Immature natural killer cell (primary cell): ENCODE measurements around the gene SRCIN1. TPM values are rescaled to one million over a fixed set of nuclear protein-coding genes. Genes with fewer than 3 reads are reported as not detected.
A peak's percentile ranks its signal among the peaks of the same experiment; 100 is the strongest.
"Not testable (repeated sequence)": the region's sequence is repeated elsewhere in the genome, so short reads cannot be mapped to it uniquely, and the experiment has no call there.

ENCODE experiments used
- DNase-seq, 3 donors: peaks; one replicate each; pipeline ENCODE4 v3.0.0; 2022; ENCODE audit warnings: mixed read lengths in 1 of 3
- H3K27ac Mint-ChIP-seq, 6 donors: one replicate each; pipeline ENCODE4 v1.8.0; 2020; ENCODE audit warnings: mixed read lengths in 6 of 6, mild to moderate bottlenecking in 5 of 6, inconsistent platforms in 4 of 6, moderate library complexity in 3 of 6
- H3K27me3 Mint-ChIP-seq, 3 donors: one replicate each; pipeline ENCODE4 v1.8.0; 2020 to 2021; ENCODE audit warnings: low read depth in 3 of 3, mild to moderate bottlenecking in 3 of 3, mixed read lengths in 3 of 3, moderate library complexity in 3 of 3, inconsistent platforms in 1 of 3
- H3K36me3 Mint-ChIP-seq, 3 donors: one replicate each; pipeline ENCODE4 v1.8.0; 2020; ENCODE audit warnings: mixed read lengths in 3 of 3, inconsistent platforms in 2 of 3, mild to moderate bottlenecking in 2 of 3
- H3K4me1 Mint-ChIP-seq, 2 donors: one replicate each; pipeline ENCODE4 v1.8.0; 2020; ENCODE audit warnings: inconsistent platforms in 2 of 2, mild to moderate bottlenecking in 2 of 2, mixed read lengths in 2 of 2, moderate library complexity in 1 of 2
- H3K4me3 Mint-ChIP-seq, 5 donors: one replicate each; pipeline ENCODE4 v1.8.0; 2020; ENCODE audit warnings: mild to moderate bottlenecking in 5 of 5, mixed read lengths in 5 of 5, inconsistent platforms in 3 of 5, moderate library complexity in 3 of 5
- H3K9me3 Mint-ChIP-seq, 6 donors: one replicate each; pipeline ENCODE4 v1.8.0; 2020; ENCODE audit warnings: mild to moderate bottlenecking in 6 of 6, mixed read lengths in 6 of 6, inconsistent platforms in 4 of 6, moderate library complexity in 3 of 6
- polyA plus RNA-seq, 3 donors: library from polyadenylated mRNA; unstranded; fragments of 300-500 nt; fragmentation: Illumina TruSeq; gene quantifications; one replicate each; pipeline ENCODE4 v1.2.3, GENCODE V29; 2021

The SRCIN1 gene
- polyA plus RNA-seq, 3 donors from 2014 or later: not detected

DNA sequence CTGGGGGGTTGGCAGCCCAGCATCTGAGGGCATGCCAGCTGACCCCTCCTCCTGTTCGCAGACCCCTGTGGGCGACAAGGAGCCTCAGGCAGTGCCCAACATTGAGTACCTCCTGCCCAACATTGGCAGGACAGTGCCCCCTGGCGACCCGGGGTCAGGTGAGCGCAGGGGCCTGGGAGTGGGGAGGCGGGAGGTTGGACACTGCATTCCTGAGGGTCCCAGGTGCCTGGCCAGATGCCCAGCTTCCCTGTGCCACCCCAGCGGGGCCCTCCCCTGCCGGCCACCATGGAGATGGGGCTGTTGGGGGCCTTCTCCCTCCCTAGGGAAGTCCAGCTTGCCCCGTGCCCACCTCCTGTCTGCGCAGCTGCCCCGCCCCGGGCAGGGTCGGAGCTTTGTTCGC lies 107.4 kb downstream of the SRCIN1 start:
- Mint-ChIP-seq H3K27me3 (peaks cover 0 to 2% (median 1%) of the 10 kb centered on the region in 3 donors), H3K9me3 (peaks cover 0 to 2% (median 0%) of the 10 kb centered on the region in 6 donors), H3K4me1 (peaks cover 4 to 8% of the 10 kb centered on the region in 2 donors), H3K36me3 (no peaks in the 10 kb centered on the region), H3K4me3 (no peak overlapping the region), H3K27ac (no peak overlapping the region)
- no peak for DNase-seq

DNA sequence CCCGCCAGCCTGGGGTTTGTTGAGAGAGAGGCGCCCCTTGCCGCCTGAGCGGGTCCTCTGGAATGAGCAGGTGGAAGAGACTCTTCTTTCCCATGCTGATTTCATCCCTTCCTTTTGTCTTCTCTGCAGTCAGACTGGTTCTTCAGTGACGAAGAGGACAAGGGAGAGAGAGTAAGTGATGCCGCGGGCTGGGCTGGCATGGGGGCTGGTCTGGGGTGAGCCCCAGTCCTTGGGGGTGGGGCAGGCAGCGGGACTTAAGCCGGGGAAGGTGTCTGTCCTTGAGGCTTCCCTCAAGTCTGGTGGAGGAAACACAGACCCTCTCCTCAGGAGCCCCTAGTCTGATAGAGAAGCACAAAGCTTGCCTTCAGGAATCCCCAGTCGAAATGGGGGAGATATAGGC lies 108.1 kb downstream of the SRCIN1 start:
- not testable (repeated sequence) for DNase-seq, H3K9me3 Mint-ChIP-seq, H3K27me3 Mint-ChIP-seq, H3K36me3 Mint-ChIP-seq, H3K4me3 Mint-ChIP-seq, H3K4me1 Mint-ChIP-seq, H3K27ac Mint-ChIP-seq

DNA sequence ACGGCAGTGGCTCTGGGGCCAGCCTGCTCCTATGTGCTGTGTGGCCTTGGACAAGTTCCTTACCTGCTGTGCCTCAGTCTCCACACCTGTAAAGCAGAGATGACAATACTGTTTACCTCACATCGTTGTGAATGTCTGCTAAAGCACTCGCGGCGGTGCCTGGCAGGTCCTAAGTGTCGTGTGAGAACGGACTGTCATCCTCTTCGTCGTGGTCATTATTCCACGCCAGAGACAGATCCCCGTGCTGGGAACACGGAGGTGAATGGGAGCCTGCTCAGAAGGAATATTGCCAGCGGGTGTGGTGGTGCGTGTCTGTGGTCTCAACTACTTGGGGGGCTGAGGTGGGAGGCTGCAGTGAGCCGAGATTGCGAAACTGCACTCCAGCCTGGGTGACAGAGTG lies 111.6 kb downstream of the SRCIN1 start:
- H3K4me1 Mint-ChIP-seq: peaks cover 4 to 13% of the 10 kb centered on the region in 2 donors

DNA sequence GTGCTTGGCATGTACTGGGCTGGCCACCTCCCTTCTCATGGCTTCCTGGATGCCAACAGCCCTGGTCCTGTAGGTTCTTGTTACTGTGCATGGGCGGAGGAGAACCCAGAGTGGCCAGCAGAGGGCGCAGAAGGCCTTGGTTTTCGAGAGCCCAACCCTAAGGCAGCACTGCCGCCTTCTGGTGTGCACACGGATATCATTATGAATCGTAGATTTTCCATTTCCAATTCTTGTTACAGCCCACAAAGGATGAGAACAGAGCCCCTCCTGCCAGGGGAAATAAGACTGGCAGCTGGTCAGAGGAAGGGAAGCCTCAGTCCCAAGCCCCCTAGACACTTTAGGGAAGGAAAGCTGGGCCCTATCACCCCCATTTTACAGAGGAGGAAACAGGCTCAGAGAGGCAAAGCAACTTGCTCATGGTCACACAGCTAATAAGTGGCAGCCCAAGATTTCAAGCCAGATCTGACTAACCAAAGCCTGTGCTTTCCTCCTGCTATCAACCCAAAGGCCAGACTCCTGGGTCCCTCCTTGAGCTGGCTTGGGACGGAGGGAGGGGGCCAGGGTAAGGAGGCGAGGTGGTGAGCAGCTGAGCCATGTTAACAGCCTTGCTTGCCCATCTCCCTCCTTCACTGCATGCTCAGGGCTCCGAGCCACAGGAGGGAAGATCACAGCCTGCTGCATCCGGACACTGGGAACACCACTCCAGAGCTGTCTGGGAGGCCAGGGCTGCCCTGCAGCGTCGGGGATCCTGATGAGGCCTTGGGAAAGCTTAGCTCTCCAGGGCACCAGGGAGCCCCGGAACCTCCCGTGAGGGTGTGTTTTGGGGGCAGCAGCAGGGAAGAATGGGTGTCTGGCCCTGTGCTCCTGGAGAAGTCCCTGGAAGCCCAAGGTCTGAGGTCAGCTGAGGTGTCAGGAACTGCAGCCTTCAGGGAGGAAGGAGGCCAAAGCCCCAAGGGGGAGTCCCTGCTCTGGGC lies 113.4 kb downstream of the SRCIN1 start:
- peak; percentile 76 to 82 (median 78) for DNase-seq
- H3K27ac Mint-ChIP-seq: not testable (repeated sequence)

More for the DNA sequence above, 111.6 kb downstream of the SRCIN1 start:
- not testable (repeated sequence) for H3K27ac Mint-ChIP-seq, H3K4me3 Mint-ChIP-seq, H3K27me3 Mint-ChIP-seq, DNase-seq, H3K36me3 Mint-ChIP-seq, H3K9me3 Mint-ChIP-seq

DNA sequence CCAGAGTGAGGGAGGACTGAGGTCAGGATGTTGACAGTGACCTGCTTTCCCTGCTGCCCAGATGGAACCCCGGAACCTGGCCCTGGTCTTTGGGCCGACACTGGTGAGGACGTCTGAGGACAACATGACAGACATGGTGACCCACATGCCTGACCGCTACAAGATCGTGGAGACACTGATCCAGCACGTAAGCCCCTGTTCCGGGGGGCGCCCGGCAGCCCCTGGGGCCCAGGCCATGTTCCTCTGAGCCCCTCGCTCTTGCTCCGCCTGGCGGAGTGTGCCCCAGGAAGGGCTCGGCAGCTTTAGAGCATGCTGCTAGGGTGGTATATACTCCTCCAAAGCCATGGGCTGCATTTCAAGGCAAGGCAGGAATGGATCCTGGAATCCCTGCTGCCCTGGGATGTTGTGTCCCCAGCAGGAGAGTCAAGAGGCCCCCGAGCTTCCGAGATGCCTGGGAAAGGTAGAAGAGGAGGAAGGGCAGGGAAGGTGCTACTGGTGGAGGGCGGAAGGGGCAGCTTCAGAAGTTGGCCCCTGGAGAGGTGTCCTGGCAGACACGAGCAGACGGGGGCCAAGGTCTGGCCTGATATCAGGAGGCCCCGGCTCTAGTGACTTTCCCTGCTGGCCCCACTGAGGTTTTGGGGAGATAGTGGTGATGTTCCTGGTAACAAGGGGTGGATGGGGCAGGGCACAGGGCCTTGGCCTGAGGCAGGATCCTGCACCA lies 114.2 kb downstream of the SRCIN1 start:
- H3K27ac Mint-ChIP-seq, H3K9me3 Mint-ChIP-seq, DNase-seq, H3K4me1 Mint-ChIP-seq, H3K36me3 Mint-ChIP-seq, H3K27me3 Mint-ChIP-seq, H3K4me3 Mint-ChIP-seq: not testable (repeated sequence)

More for the DNA sequence above, 113.4 kb downstream of the SRCIN1 start:
- not testable (repeated sequence) for H3K9me3 Mint-ChIP-seq, H3K27me3 Mint-ChIP-seq, H3K36me3 Mint-ChIP-seq, H3K4me3 Mint-ChIP-seq
- H3K4me1 Mint-ChIP-seq: peaks cover 3 to 10% of the 10 kb centered on the region in 2 donors

DNA sequence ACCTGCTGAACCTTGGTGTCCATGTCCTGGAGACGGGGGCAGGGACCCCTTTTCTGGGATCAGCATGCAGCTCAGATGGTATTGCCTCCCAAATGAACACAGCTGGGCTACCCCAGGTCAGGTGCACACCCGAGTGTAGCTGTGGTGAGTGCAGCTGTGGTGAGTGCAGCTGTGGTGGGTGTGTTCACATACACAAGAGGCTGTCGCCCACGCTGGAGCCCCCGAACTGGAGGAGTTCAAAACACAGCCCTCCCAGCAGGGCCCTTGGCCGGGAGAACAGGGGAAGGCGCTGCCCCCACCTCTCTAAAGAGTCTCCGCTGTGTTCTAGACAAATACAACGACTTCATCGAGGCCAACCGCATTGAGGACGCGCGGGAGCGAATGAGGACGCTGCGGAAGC lies 116.0 kb downstream of the SRCIN1 start:
- not testable (repeated sequence) for H3K36me3 Mint-ChIP-seq, H3K9me3 Mint-ChIP-seq, H3K4me3 Mint-ChIP-seq, H3K27ac Mint-ChIP-seq, DNase-seq
- Mint-ChIP-seq H3K4me1 (peaks cover 15 to 18% of the 10 kb centered on the region in 2 donors), H3K27me3 (peaks cover 2 to 10% (median 5%) of the 10 kb centered on the region in 3 donors)

DNA sequence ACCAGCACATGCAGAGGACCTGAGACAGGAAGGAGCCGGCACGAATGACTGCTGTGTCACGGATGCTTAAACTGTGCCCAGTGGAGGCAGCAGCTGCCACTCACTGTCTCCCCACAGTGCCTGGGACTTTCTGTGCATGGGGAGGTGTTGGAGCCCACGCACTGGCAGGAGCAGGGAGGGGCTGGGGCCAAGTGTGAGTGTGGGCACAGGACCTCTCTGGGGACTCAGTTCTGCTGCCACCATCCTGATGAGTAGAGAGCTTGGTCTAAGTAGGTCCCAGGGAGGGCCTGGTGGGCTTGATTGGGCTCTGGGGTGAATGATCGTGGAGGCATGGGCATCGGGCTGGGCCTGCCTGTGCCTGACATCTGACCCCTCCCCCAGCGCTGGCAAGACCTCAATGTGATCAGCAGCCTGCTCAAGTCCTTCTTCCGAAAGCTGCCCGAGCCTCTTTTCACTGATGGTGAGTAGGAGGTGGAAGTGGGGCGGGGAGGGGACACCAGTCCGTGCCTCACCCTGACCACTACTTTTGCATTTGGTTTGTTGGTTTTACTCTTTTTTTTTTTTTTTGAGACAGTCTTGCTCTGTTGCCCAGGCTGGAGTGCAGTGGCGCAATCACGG lies 120.0 kb downstream of the SRCIN1 start:
- peak; percentile 37 to 46 (median 39) for DNase-seq
- H3K9me3 Mint-ChIP-seq, H3K36me3 Mint-ChIP-seq, H3K27me3 Mint-ChIP-seq: not testable (repeated sequence)
- Mint-ChIP-seq H3K4me1 (peaks cover 15 to 16% of the 10 kb centered on the region in 2 donors), H3K27ac (peak overlapping the region in 2 of 6 donors; percentile 55), H3K4me3 (peak overlapping the region in 2 of 5 donors; percentile 30 to 60)

DNA sequence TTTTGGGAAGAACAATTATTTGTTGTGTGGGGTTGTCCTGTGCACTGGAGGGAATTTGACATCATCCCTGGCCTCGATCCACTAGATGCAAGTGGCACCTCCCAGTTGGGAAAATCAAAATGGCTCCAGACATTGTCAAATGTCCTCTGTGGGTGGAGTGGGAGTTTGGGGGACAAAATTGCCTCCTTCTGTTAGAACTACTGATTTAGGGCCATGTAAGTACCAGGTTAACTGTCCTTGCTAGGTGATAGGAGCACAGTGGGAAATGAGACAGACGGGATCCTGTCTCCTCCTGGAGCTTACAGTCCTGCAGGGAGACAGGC lies 120.6 kb downstream of the SRCIN1 start:
- Mint-ChIP-seq H3K36me3 (no peaks in the 10 kb centered on the region), H3K27ac (peak overlapping the region in 1 of 6 donors; percentile 55), H3K9me3 (no peaks in the 10 kb centered on the region), H3K4me3 (peak overlapping the region in 2 of 5 donors; percentile 27 to 42), H3K4me1 (peaks cover 15 to 16% of the 10 kb centered on the region in 2 donors), H3K27me3 (peaks cover 0 to 8% (median 1%) of the 10 kb centered on the region in 3 donors)
- no peak for DNase-seq

DNA sequence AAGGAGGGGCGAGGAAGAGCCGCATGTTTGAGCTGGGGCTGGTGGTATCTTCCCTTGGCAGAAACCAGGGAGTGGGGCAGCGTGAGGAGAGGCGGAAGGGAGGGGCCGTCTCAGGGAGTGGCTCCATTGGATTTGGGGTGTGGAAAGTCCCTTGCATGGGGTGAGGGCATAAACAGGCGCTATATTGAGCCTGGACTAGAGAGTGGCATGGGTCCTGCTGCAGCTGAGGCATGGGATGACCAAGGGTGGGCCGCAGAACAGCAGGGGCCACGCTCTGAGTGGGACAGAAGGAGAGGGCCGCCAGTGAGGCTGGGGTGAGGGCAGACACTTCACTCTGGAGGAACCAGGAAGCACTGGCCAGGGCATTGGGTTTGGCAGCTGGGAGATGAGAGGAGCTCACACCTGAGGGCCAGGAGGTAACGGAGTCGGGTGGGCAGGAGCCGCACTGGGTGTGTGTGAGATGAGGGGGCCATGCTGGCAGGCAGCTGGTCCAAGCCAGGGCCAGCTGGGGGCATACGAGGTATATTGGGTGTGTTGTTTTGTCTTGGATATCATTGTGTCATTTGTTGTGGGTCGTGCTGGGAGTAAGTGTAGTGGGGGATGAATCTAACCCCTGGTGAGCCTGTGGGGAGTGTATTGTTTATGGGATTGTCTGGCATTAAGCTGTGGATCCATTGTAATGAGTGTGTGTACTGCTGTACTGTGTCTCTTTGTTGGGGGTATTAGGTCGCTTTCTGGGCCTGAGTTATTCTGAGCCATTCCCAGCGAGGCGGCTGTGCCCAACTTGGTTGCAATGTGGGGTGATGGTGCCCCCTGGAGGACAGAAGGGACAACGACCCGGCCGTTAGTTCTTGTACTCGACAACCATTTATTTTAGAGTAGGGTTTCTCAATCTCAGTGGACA lies 121.3 kb downstream of the SRCIN1 start:
- H3K4me3 Mint-ChIP-seq: peak overlapping the region in 2 of 5 donors; percentile 27 to 42

DNA sequence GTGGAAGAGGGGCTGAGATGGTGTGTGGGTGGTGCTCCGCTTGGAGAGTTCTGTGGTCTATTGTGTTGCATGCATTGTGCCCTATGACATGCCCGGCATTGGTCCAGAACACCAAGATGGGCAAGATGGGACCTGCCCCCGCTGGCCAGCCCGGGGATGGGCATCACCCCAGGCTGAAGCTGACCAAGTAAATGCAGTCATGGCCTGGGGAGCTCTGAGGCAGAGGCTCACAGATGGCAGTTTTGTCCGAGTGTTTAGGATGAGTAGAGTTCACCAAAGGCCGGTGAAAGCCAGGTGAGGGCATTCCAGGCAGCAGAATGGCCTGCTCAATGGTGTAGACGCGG lies 123.1 kb downstream of the SRCIN1 start:
- H3K4me1 Mint-ChIP-seq: peaks cover 15 to 16% of the 10 kb centered on the region in 2 donors
- H3K36me3 Mint-ChIP-seq, H3K27ac Mint-ChIP-seq, H3K4me3 Mint-ChIP-seq, H3K9me3 Mint-ChIP-seq, H3K27me3 Mint-ChIP-seq, DNase-seq: not testable (repeated sequence)

More for the DNA sequence above, 121.3 kb downstream of the SRCIN1 start:
- H3K36me3 Mint-ChIP-seq, H3K27ac Mint-ChIP-seq, H3K27me3 Mint-ChIP-seq, H3K9me3 Mint-ChIP-seq: not testable (repeated sequence)
- peak; percentile 9 to 37 (median 36) for DNase-seq
- H3K4me1 Mint-ChIP-seq: peaks cover 15 to 16% of the 10 kb centered on the region in 2 donors

DNA sequence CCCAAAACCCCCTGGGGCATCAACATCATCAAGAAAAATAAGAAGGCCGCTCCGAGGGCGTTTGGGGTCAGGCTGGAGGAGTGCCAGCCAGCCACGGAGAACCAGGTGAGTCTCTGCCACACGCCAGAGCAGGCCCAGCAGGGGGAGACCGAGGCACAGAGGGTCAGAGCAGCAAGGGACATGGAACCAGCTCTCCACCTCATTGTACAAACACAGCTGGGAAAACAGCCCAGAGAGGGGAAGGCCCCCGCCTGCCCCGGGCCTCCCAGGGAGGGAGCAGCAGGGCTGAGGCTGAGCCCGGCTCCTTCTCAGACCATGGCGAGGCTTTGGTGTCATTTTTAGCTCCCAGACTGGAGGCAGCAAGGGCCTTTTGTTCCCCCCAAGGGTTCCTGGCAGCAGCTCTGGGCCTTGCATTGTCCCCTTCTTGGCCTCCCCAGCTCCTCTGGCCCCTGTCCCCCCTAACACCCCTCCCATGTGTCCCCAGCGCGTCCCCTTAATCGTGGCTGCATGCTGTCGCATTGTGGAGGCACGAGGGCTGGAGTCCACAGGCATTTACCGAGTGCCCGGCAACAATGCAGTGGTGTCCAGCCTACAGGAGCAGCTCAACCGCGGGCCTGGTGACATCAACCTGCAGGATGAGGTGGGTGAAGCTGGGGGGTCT lies 123.6 kb downstream of the SRCIN1 start:
- not testable (repeated sequence) for H3K27ac Mint-ChIP-seq, H3K4me3 Mint-ChIP-seq, H3K9me3 Mint-ChIP-seq, DNase-seq, H3K27me3 Mint-ChIP-seq, H3K36me3 Mint-ChIP-seq
- peaks cover 15 to 16% of the 10 kb centered on the region in 2 donors for H3K4me1 Mint-ChIP-seq
